ENCODE data around the gene EZH1.
A peak's percentile ranks its signal among the peaks of the same experiment; 100 is the strongest.
"Not testable (repeated sequence)": the region's sequence is repeated elsewhere in the genome, so short reads cannot be mapped to it uniquely, and the experiment has no call there.

EZH1 gene

DNA sequence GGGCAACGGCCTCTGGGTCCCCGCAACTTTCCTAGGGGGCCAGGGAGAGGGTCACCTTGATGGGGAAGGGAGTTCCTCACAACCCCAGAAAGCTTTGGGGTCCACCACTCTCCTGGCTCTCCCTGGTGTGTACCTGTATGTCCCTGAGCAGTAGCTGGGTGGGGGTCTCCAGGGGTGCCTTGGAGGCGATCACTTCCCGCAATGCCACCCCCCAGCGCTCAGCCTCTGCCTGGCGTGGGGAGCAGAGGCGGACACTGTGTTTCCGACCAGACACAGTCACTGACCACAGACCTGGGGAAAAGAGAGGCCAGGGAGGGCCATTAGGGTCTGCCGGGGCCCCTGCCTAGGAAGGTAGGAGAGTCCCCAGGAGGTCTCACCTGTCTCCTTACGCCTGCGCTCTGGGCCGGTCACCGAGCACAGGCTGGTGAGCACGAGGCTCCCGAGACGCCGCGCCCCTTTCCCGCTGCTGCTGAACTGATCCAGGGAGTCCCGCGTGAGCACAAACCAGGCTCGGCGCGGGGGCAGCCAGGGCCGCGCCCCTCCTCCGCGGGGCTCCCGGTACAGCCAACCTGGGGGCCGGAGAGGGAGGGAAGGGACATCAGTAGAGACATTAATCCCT is 71.5 kb downstream of the EZH1 start:
- no peak for DNase-seq (ENCODE audit: low read depth)
- no peak overlapping the region for H3K4me3 ChIP-seq (ENCODE audit: low read depth, low read length)
- TF ChIP-seq, protein P1, sequence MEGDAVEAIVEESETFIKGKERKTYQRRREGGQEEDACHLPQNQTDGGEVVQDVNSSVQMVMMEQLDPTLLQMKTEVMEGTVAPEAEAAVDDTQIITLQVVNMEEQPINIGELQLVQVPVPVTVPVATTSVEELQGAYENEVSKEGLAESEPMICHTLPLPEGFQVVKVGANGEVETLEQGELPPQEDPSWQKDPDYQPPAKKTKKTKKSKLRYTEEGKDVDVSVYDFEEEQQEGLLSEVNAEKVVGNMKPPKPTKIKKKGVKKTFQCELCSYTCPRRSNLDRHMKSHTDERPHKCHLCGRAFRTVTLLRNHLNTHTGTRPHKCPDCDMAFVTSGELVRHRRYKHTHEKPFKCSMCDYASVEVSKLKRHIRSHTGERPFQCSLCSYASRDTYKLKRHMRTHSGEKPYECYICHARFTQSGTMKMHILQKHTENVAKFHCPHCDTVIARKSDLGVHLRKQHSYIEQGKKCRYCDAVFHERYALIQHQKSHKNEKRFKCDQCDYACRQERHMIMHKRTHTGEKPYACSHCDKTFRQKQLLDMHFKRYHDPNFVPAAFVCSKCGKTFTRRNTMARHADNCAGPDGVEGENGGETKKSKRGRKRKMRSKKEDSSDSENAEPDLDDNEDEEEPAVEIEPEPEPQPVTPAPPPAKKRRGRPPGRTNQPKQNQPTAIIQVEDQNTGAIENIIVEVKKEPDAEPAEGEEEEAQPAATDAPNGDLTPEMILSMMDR (IDR thresholded peaks at IDR 0.05; ENCODE audit: control insufficient read depth, extremely low read depth, insufficient read depth), result no peak

DNA sequence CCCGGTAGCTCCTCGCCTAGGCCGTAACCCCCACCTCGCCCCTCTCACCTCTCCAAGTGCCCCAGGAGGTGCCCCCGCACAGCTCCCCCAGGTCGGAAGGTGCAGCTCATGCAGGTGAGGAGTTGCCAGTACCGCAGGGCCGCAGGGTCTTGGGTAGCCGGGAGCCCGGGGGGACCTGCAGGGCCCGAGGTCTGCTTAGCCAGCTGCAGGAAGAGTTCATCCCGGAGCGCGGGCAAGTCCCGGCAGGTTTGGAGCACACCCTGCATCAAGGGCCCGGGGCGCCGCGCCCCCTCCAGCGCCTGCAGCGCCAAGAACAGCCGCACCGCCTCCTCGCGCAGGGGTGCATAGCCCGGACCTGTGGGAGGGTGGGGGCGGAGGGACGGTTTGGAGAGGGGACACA is 72.8 kb downstream of the EZH1 start:
- H3K4me3 ChIP-seq (ENCODE audit: low read depth, low read length), result no peak overlapping the region
- TF ChIP-seq, protein P1 (IDR thresholded peaks at IDR 0.05; ENCODE audit: control insufficient read depth, extremely low read depth, insufficient read depth), result no peak
- no peak for DNase-seq (ENCODE audit: low read depth)

DNA sequence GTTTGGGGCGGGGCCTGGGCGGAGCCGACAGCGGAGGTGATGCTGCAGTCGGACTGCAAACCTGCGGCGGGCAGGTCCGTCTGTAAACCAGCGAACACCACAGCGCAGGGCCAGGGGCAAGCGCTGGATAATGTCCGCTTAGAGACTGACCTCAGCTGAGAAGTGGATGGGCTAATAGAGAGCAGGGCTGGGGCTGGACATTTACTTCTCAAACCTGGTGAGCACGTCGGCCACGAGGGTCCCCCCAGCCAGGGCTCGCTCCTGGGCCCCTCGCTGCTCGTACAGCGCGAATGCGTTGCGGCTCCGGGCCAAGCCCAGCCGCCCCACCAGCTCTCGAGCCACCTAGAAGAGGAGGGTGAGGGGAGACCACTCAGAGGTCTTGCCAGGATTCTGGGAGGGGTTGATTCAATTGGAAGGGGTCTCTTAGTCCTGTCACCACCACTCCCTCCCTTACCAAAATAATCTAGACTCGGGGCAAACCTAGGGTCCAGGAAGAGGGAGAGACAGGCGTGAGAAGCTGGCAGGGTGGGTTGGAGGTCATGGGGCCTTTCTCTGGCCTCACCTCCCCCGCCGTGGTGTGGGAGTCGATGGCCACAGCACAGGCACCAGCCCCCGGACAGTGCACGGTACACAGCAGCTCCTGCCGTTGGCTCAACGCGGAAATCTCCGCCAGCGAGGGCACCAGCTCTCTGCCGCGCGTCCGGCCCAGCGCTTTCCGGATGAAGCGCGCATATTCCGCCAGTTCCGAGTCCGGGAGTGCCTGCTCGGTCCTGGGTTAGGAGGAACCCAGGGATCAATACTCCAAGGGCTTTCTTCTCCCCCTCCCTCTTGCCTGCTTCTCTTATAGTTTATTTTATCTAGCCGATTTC is 73.8 kb downstream of the EZH1 start:
- TF ChIP-seq, protein P1 (IDR thresholded peaks at IDR 0.05; ENCODE audit: control insufficient read depth, extremely low read depth, insufficient read depth), result no peak
- no peak for DNase-seq (ENCODE audit: low read depth)
- no peak overlapping the region for H3K4me3 ChIP-seq (ENCODE audit: low read depth, low read length)

DNA sequence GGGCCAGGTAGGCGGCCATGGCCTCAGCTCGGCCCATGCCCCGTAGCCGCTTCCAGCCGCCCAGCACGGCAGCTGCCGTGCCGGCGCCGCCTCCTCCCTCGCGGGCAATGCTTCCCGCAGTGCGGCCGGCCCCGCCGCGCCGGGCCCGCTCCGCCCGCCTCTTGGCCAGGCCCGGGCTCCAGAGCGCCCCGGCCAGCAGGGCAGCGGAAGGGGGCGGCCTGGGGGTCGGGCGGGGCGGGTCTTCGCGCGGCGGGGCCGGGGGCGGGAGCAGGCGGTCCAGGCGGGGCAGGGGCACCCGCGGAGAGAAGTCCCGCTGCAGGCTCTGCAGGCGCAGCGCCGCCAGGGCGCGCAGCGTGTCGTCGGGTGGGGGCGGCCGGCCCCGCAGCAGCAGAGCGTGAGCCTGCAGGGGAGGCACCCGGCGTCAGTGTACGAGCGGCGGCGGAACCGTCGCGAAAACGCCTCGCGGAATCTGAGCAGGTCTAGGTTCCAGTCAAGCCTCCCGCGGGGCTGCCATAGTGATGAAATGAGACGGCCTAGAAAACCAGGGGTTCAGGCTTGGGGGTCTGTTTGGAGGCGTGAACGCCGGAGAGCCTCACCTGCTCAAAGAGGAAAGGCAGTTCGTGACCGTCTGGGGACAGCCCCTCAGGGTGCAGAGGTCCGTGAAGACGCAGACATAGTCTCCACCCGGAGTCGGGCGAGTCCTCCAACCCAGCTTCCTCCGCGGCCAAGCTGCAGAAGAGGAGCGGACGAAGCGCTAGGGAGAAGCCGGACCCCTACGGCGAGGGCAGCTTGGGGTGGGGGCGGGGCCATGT is 74.7 kb downstream of the EZH1 start:
- H3K4me3 ChIP-seq (ENCODE audit: low read depth, low read length), result no peak overlapping the region
- no peak for DNase-seq (ENCODE audit: low read depth)
- TF ChIP-seq, protein P1 (IDR thresholded peaks at IDR 0.05; ENCODE audit: control insufficient read depth, extremely low read depth, insufficient read depth), result no peak

DNA sequence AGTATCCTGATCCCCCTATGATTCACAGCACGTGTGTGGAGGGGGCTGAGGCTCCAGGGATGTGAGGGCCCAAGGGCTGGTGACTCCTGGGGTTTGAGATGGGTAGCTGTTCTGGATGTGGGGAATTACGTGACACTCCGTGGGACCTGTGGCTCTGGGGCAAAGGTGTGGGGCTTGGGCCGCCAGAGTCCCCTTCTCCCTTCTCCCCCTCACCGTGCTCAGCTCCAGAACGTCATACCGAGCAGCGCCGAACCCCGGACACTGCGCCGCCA is 75.2 kb downstream of the EZH1 start:
- no peak for DNase-seq (ENCODE audit: low read depth)
- H3K4me3 ChIP-seq (ENCODE audit: low read depth, low read length), result no peak overlapping the region

DNA sequence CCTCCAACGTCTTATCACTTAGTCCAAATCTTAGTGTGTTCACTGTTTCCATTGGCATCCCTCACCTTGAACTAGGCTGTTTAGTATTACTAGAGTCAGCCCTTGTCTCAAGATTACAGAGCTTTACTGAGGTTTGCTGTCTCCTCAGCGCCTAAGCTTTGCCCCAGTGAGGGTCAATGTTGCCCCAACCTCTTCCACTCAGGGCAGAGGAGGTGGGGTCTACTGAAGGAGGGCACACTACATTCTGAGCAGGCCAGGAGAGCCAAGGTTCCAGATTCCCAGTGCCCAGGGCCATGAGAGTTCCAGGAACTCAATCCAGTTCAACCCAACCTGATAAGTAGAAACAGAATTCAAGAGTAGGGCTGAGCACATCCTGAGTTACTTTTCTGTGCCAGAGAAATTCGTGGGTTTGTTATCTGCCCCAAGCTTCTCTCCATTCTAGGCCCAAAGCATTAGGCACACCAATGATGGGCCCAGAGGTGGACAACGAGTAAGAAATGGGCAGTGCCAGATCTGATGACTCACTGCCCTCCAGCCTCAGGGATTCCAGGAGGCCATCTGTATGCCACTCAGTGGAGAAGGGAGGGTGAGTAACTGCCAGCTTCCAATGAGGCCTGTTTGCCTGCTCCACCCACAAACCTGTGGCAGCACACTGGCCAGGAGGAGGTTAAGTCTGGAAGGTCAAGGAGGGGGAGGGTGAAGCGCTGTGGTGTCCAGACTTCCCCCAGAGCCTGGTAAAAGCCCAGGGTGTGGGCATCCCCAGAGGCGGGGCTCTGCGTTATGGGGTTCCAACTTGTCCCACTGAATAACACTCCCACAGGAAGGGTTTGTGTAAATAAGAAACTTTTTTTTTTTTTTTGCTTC is 77.5 kb downstream of the EZH1 start:
- DNase-seq (ENCODE audit: low read depth), result peak; percentile 56

More for the DNA sequence above, 75.2 kb downstream of the EZH1 start:
- TF ChIP-seq, protein P1 (IDR thresholded peaks at IDR 0.05; ENCODE audit: control insufficient read depth, extremely low read depth, insufficient read depth), result no peak

DNA sequence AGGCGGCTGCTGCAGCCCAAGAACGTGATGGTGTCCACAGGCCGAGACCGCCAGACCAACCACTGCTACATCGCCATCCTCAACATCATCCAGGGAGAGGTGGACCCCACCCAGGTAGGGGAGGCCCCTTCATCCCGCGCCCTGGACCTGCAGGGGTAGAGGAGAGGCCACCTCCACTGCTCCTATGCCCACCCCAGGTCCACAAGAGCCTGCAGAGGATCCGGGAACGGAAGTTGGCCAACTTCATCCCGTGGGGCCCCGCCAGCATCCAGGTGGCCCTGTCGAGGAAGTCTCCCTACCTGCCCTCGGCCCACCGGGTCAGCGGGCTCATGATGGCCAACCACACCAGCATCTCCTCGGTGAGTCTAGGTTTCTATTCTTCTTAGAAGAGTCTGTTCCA is 78.7 kb downstream of the EZH1 start:
- not testable (repeated sequence) for DNase-seq (ENCODE audit: low read depth); H3K4me3 ChIP-seq (ENCODE audit: low read depth, low read length)

More for the DNA sequence above, 77.5 kb downstream of the EZH1 start:
- TF ChIP-seq, protein P1 (IDR thresholded peaks at IDR 0.05; ENCODE audit: control insufficient read depth, extremely low read depth, insufficient read depth), result no peak
- no peak overlapping the region for H3K4me3 ChIP-seq (ENCODE audit: low read depth, low read length)

Data from LNCaP clone FGC (cell line).